Common myeloid progenitor, CD34-positive (primary cell): ENCODE data around the gene SERPINA1.

Experiments used
- CTCF ChIA-PET: fragments of 350-600 bp; sonication (Branson Sonifier 250); formaldehyde crosslinking; loops from one replicate; lab custom pipeline; 2021; ENCODE audit warnings: antibody characterized with exemption; lab: Charles Lee
- POLR2A ChIA-PET: fragments of 350-600 bp; sonication (Branson Sonifier 250); formaldehyde crosslinking; loops from one replicate; lab custom pipeline; 2021; ENCODE audit warnings: antibody characterized with exemption; lab: Charles Lee
- DNase-seq, 3 donors: peaks; one replicate each; pipeline versions ENCODE4 v3.0.0 to v3.0.0-alpha.2; 2013
- H3K27ac ChIP-seq, 2 experiments: 1 replicate in 1 of 2; 2 replicates in 1 of 2; pipeline ENCODE4 v1.7.0; 2013; ENCODE audit warnings: inconsistent platforms in 2 of 2, low read length in 2 of 2, mild to moderate bottlenecking in 2 of 2, low read depth in 1 of 2, moderate library complexity in 1 of 2; ENCODE audit not compliant: severe bottlenecking in 2 of 2, insufficient read depth in 1 of 2, poor library complexity in 1 of 2
- H3K27me3 ChIP-seq, 5 experiments: replicated peaks in 2 of 5; 1 replicate in 3 of 5; 2 replicates in 2 of 5; pipeline versions ENCODE4 v1.6.1 to v1.7.0; 2013; ENCODE audit warnings: low read length in 4 of 5, mild to moderate bottlenecking in 2 of 5, moderate library complexity in 2 of 5, inconsistent platforms in 1 of 5; ENCODE audit not compliant: insufficient read depth in 5 of 5, control insufficient read depth in 4 of 5
- H3K36me3 ChIP-seq, 4 experiments: 1 replicate in 2 of 4; 2 replicates in 2 of 4; pipeline versions ENCODE4 v1.6.1 to v1.7.0; 2013; ENCODE audit warnings: low read length in 3 of 4, control low read depth in 1 of 4, mild to moderate bottlenecking in 1 of 4; ENCODE audit not compliant: control insufficient read depth in 4 of 4, insufficient read depth in 4 of 4
- H3K4me1 ChIP-seq, 4 experiments: 1 replicate in 3 of 4; 2 replicates in 1 of 4; pipeline versions ENCODE4 v1.6.1 to v1.7.1; 2013; ENCODE audit warnings: low read length in 3 of 4, mild to moderate bottlenecking in 3 of 4, control low read depth in 1 of 4, inconsistent platforms in 1 of 4, moderate library complexity in 1 of 4; ENCODE audit not compliant: control insufficient read depth in 4 of 4, insufficient read depth in 4 of 4; ENCODE audit errors: control extremely low read depth in 1 of 4
- H3K4me3 ChIP-seq, 7 experiments: 1 replicate in 4 of 7; 2 replicates in 3 of 7; pipeline versions ENCODE4 v1.5.1 to v1.7.0; 2013; ENCODE audit warnings: mild to moderate bottlenecking in 7 of 7, low read length in 6 of 7, moderate library complexity in 6 of 7, inconsistent platforms in 2 of 7, low read depth in 2 of 7, control low read depth in 1 of 7; ENCODE audit not compliant: insufficient read depth in 4 of 7, control insufficient read depth in 1 of 7; ENCODE audit errors: extremely low read depth in 1 of 7
- H3K9me3 ChIP-seq, 5 experiments: 1 replicate in 4 of 5; 2 replicates in 1 of 5; pipeline versions ENCODE4 v1.6.1 to v1.7.1; 2013; ENCODE audit warnings: low read length in 4 of 5, mild to moderate bottlenecking in 2 of 5, inconsistent platforms in 1 of 5, low read depth in 1 of 5, moderate library complexity in 1 of 5; ENCODE audit not compliant: control insufficient read depth in 4 of 5, insufficient read depth in 2 of 5; ENCODE audit errors: control extremely low read depth in 1 of 5
- WGBS: methylation state at CpG from one replicate; pipeline ENCODE4 v1.1.5; 2013; ENCODE audit not compliant: insufficient coverage; 5-methylcytosine and 5-hydroxymethylcytosine counted together

SERPINA1 gene

GRCh38 chr14:94389731-94390371, 1.4 kb upstream of the SERPINA1 start:
- DNase-seq = no peak
- no peak overlapping the region for H3K4me3 ChIP-seq

GRCh38 chr14:94389104-94389469, 685 bp upstream of the SERPINA1 start:
- peaks cover 5 to 40% (median 12%) of the 10 kb centered on the region in 4 experiments for H3K4me1 ChIP-seq
- POLR2A ChIA-PET = no interaction called here
- WGBS = 93% methylated on average over 5 of the region's 5 CpGs
- no peaks in the 10 kb centered on the region for H3K36me3 ChIP-seq
- no peak for DNase-seq
- H3K9me3 ChIP-seq = no peaks in the 10 kb centered on the region
- no peak overlapping the region for H3K4me3 ChIP-seq
- CTCF ChIA-PET = interaction anchor here (1.0 kb wide), 1 partner anchor 12 kb away, joined by 3 read pairs; no protein-coding TSS in a partner anchor
- peaks cover 0 to 2% (median 0%) of the 10 kb centered on the region in 5 experiments for H3K27me3 ChIP-seq
- H3K27ac ChIP-seq = no peak overlapping the region

More at GRCh38 chr14:94389731-94390371, 1.4 kb upstream of the SERPINA1 start:
- ChIA-PET POLR2A (no interaction called here), CTCF (interaction anchor here (0.9 to 1.0 kb wide), 3 partner anchors 9 to 253 kb away, joined by 3 read pairs; no protein-coding TSS in a partner anchor)
- Histone ChIP-seq H3K9me3 (no peaks in the 10 kb centered on the region), H3K4me1 (peaks cover 5 to 47% (median 14%) of the 10 kb centered on the region in 4 experiments), H3K27ac (no peak overlapping the region), H3K27me3 (no peaks in the 10 kb centered on the region), H3K36me3 (no peaks in the 10 kb centered on the region)
- 71% methylated on average over 7 of the region's 10 CpGs for WGBS

GRCh38 chr14:94388027-94388383, 397 bp downstream of the SERPINA1 start:
- H3K9me3 ChIP-seq = no peaks in the 10 kb centered on the region
- DNase-seq = no peak
- H3K4me1 ChIP-seq = peaks cover 3 to 30% (median 12%) of the 10 kb centered on the region in 4 experiments
- ChIA-PET POLR2A (no interaction called here), CTCF (interaction anchor here (0.6 to 1.5 kb wide), 2 partner anchors 14 to 35 kb away, joined by 3 read pairs; no protein-coding TSS in a partner anchor)
- peaks cover 0 to 2% (median 0%) of the 10 kb centered on the region in 5 experiments for H3K27me3 ChIP-seq
- WGBS = 100% methylated on average over 1 of the region's 6 CpGs
- no peaks in the 10 kb centered on the region for H3K36me3 ChIP-seq
- no peak overlapping the region for H3K4me3 ChIP-seq
- H3K27ac ChIP-seq = no peak overlapping the region

- Histone ChIP-seq H3K27ac (no peak overlapping the region), H3K4me1 (peaks cover 3 to 24% (median 7%) of the 10 kb centered on the region in 4 experiments), H3K36me3 (no peaks in the 10 kb centered on the region), H3K9me3 (no peaks in the 10 kb centered on the region), H3K27me3 (peaks cover 0 to 2% (median 0%) of the 10 kb centered on the region in 5 experiments), H3K4me3 (no peak overlapping the region)
- no peak for DNase-seq
- ChIA-PET CTCF (interaction anchor here (0.6 to 1.5 kb wide), 2 partner anchors 15 to 36 kb away, joined by 3 read pairs; no protein-coding TSS in a partner anchor), POLR2A (no interaction called here)
- WGBS = 90% methylated on average over 11 of the region's 12 CpGs
Observed at GRCh38 chr14:94387051-94388026, 1.1 kb downstream of the SERPINA1 start.

- no peak for DNase-seq
- Histone ChIP-seq H3K36me3 (no peaks in the 10 kb centered on the region), H3K9me3 (no peaks in the 10 kb centered on the region), H3K27me3 (peaks cover 0 to 2% (median 0%) of the 10 kb centered on the region in 5 experiments), H3K4me1 (peaks cover 0 to 14% (median 2%) of the 10 kb centered on the region in 4 experiments), H3K27ac (no peak overlapping the region), H3K4me3 (no peak overlapping the region)
- POLR2A ChIA-PET = no interaction called here
- CTCF ChIA-PET = no interaction called here
- 92% methylated on average over 10 of the region's 14 CpGs for WGBS
Observed at GRCh38 chr14:94386085-94387031, 2.0 kb downstream of the SERPINA1 start.

- CTCF ChIA-PET = no interaction called here
- Histone ChIP-seq H3K27me3 (peaks cover 0 to 2% (median 0%) of the 10 kb centered on the region in 5 experiments), H3K36me3 (no peaks in the 10 kb centered on the region), H3K4me3 (no peak overlapping the region), H3K9me3 (no peaks in the 10 kb centered on the region), H3K4me1 (peaks cover 0 to 7% (median 2%) of the 10 kb centered on the region in 4 experiments), H3K27ac (no peak overlapping the region)
- POLR2A ChIA-PET = no interaction called here
- 100% methylated on average over 2 of the region's 3 CpGs for WGBS
- no peak for DNase-seq
Observed at GRCh38 chr14:94385553-94386057, 2.8 kb downstream of the SERPINA1 start.
